ENCODE measurements around the gene SUGCT. TPM values are rescaled to one million over a fixed set of nuclear protein-coding genes. Genes with fewer than 3 reads are reported as not detected.
A peak's percentile ranks its signal among the peaks of the same experiment; 100 is the strongest.
"Not testable (repeated sequence)": the region's sequence is repeated elsewhere in the genome, so short reads cannot be mapped to it uniquely, and the experiment has no call there.

Gene SUGCT
- total RNA-seq, 2 experiments from 2014 or later = 2.3 to 2.9 TPM

- no peaks in the 10 kb centered on the region for H3K27me3 Mint-ChIP-seq
- no peak for DNase-seq
- no peaks in the 10 kb centered on the region for H3K9me3 Mint-ChIP-seq
- no peaks in the 10 kb centered on the region for H3K36me3 Mint-ChIP-seq
- no peak overlapping the region for H3K4me3 Mint-ChIP-seq
- H3K27ac Mint-ChIP-seq = no peak overlapping the region
- no peaks in the 10 kb centered on the region for H3K4me1 Mint-ChIP-seq
Observed at GRCh38 chr7:40239755-40240303, 105.0 kb downstream of the SUGCT start.

GRCh38 chr7:40243076-40243475 is 108.3 kb downstream of the SUGCT start:
- H3K27me3 Mint-ChIP-seq = no peaks in the 10 kb centered on the region
- no peaks in the 10 kb centered on the region for H3K9me3 Mint-ChIP-seq
- H3K4me3 Mint-ChIP-seq = no peak overlapping the region
- DNase-seq = no peak
- H3K36me3 Mint-ChIP-seq = no peaks in the 10 kb centered on the region
- no peak overlapping the region for H3K27ac Mint-ChIP-seq
- H3K4me1 Mint-ChIP-seq = no peaks in the 10 kb centered on the region

- H3K4me3 Mint-ChIP-seq = no peak overlapping the region
- H3K4me1 Mint-ChIP-seq = no peaks in the 10 kb centered on the region
- H3K36me3 Mint-ChIP-seq = no peaks in the 10 kb centered on the region
- no peak for DNase-seq
- no peaks in the 10 kb centered on the region for H3K9me3 Mint-ChIP-seq
- no peak overlapping the region for H3K27ac Mint-ChIP-seq
- H3K27me3 Mint-ChIP-seq = no peaks in the 10 kb centered on the region
Observed at GRCh38 chr7:40244226-40244625, 109.4 kb downstream of the SUGCT start.

GRCh38 chr7:40248681-40249080 is 113.9 kb downstream of the SUGCT start:
- H3K27me3 Mint-ChIP-seq = no peaks in the 10 kb centered on the region
- no peak for DNase-seq

DNA sequence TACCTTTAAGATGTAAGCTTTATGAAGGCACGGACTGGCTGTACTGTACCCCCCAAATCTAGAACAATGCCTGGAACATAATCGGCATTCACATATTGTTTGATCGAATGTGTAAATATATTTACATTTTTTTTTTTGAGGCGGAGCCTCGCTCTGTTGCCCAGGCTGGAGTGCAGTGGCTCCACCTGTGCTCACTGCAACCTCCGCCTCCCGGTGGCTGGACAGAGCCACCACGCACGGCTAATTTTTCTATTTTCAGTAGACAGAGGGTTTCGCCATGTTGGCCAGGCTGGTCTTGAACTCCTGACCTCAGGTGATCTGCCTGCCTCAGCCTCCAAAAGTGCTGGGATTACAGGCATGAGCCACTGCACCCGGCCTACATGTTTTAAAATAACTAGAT is 118.6 kb downstream of the SUGCT start:
- H3K27me3 Mint-ChIP-seq, H3K4me1 Mint-ChIP-seq, H3K4me3 Mint-ChIP-seq, H3K36me3 Mint-ChIP-seq, DNase-seq, H3K27ac Mint-ChIP-seq, H3K9me3 Mint-ChIP-seq: not testable (repeated sequence)

More at GRCh38 chr7:40248681-40249080, 113.9 kb downstream of the SUGCT start:
- Mint-ChIP-seq H3K4me3 (no peak overlapping the region), H3K4me1 (no peaks in the 10 kb centered on the region), H3K36me3 (no peaks in the 10 kb centered on the region), H3K9me3 (no peaks in the 10 kb centered on the region), H3K27ac (no peak overlapping the region)

- Mint-ChIP-seq H3K27ac (no peak overlapping the region), H3K36me3 (no peaks in the 10 kb centered on the region), H3K27me3 (no peaks in the 10 kb centered on the region), H3K4me1 (peaks cover 12% of the 10 kb centered on the region), H3K9me3 (no peaks in the 10 kb centered on the region), H3K4me3 (no peak overlapping the region)
- DNase-seq = no peak
Observed at GRCh38 chr7:40263752-40264390, 129.1 kb downstream of the SUGCT start.

- H3K4me3 Mint-ChIP-seq = no peak overlapping the region
- H3K27me3 Mint-ChIP-seq = no peaks in the 10 kb centered on the region
- H3K9me3 Mint-ChIP-seq = no peaks in the 10 kb centered on the region
- DNase-seq = no peak
- H3K27ac Mint-ChIP-seq = no peak overlapping the region
- peaks cover 12% of the 10 kb centered on the region for H3K4me1 Mint-ChIP-seq
- no peaks in the 10 kb centered on the region for H3K36me3 Mint-ChIP-seq
Observed at GRCh38 chr7:40267583-40267982, 132.8 kb downstream of the SUGCT start.

- H3K4me1 Mint-ChIP-seq, DNase-seq: not testable (repeated sequence)
Observed at GRCh38 chr7:40268810-40269209, 134.0 kb downstream of the SUGCT start.

DNA sequence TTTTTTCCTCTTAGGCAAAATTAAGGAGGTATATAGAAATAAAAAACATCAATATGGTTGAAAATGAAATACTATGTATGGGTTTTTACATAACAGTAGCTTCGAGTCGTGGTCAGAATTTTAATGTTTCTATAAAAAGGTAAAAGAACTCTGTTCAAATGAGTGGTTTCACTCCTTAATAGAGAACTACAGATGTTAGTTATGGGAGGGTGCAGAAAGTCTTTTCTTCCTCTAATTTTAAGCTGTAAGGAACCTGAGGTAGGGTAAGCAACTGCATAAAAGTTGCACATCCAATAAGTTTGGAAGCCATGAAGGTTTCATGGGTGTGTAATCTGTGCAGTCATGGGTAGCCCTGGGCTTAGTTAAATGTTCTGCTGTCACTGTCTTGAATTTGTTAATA is 141.3 kb downstream of the SUGCT start:
- Mint-ChIP-seq H3K4me1 (no peaks in the 10 kb centered on the region), H3K27me3 (no peaks in the 10 kb centered on the region), H3K36me3 (peaks cover 1% of the 10 kb centered on the region), H3K9me3 (no peaks in the 10 kb centered on the region), H3K27ac (no peak overlapping the region), H3K4me3 (no peak overlapping the region)
- no peak for DNase-seq

More at GRCh38 chr7:40268810-40269209, 134.0 kb downstream of the SUGCT start:
- not testable (repeated sequence) for H3K9me3 Mint-ChIP-seq, H3K4me3 Mint-ChIP-seq, H3K27me3 Mint-ChIP-seq, H3K36me3 Mint-ChIP-seq, H3K27ac Mint-ChIP-seq

GRCh38 chr7:40279991-40280390 is 145.2 kb downstream of the SUGCT start:
- Mint-ChIP-seq H3K36me3 (peaks cover 1% of the 10 kb centered on the region), H3K27ac (no peak overlapping the region), H3K4me3 (no peak overlapping the region), H3K9me3 (no peaks in the 10 kb centered on the region), H3K4me1 (no peaks in the 10 kb centered on the region), H3K27me3 (no peaks in the 10 kb centered on the region)
- DNase-seq = no peak

DNA sequence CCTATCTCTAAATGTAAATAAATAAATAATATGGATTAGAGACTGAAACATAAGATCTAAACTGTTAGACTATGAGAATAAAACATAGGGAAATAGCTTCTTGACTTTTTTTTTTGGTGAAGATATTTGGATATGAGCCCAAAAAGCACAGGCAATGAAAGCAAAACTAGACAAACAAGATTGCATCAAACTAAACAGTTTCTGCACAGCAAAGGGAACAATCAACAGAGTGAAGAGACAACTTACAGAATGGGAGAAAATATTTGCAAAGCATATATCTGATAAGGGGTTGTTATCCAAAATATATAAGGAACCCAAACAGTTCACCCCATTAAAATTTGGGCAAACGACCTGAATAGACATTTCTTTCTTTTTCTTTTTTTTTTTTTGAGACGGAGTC is 148.1 kb downstream of the SUGCT start:
- H3K9me3 Mint-ChIP-seq = no peaks in the 10 kb centered on the region
- peaks cover 1% of the 10 kb centered on the region for H3K36me3 Mint-ChIP-seq
- no peak for DNase-seq
- H3K4me1 Mint-ChIP-seq = no peaks in the 10 kb centered on the region
- H3K27ac Mint-ChIP-seq = no peak overlapping the region
- H3K4me3 Mint-ChIP-seq = no peak overlapping the region
- H3K27me3 Mint-ChIP-seq = no peaks in the 10 kb centered on the region

GRCh38 chr7:40283391-40283790 is 148.6 kb downstream of the SUGCT start:
- H3K9me3 Mint-ChIP-seq = no peaks in the 10 kb centered on the region
- DNase-seq = no peak
- H3K27ac Mint-ChIP-seq = no peak overlapping the region
- H3K27me3 Mint-ChIP-seq = no peaks in the 10 kb centered on the region
- H3K36me3 Mint-ChIP-seq = peaks cover 1% of the 10 kb centered on the region
- H3K4me3 Mint-ChIP-seq = no peak overlapping the region
- H3K4me1 Mint-ChIP-seq = no peaks in the 10 kb centered on the region

GRCh38 chr7:40288827-40289226 is 154.0 kb downstream of the SUGCT start:
- Mint-ChIP-seq H3K4me3 (no peak overlapping the region), H3K27ac (no peak overlapping the region), H3K36me3 (no peaks in the 10 kb centered on the region), H3K4me1 (peaks cover 6% of the 10 kb centered on the region), H3K27me3 (no peaks in the 10 kb centered on the region), H3K9me3 (peaks cover 3% of the 10 kb centered on the region)
- no peak for DNase-seq

- no peak for DNase-seq
Observed at GRCh38 chr7:40297741-40298311, 163.0 kb downstream of the SUGCT start.

GRCh38 chr7:40298421-40298820 is 163.6 kb downstream of the SUGCT start:
- Mint-ChIP-seq H3K4me1 (peaks cover 5% of the 10 kb centered on the region), H3K36me3 (no peaks in the 10 kb centered on the region), H3K27ac (no peak overlapping the region), H3K27me3 (no peaks in the 10 kb centered on the region), H3K4me3 (no peak overlapping the region), H3K9me3 (no peaks in the 10 kb centered on the region)
- DNase-seq = no peak

More at GRCh38 chr7:40297741-40298311, 163.0 kb downstream of the SUGCT start:
- Mint-ChIP-seq H3K9me3 (no peaks in the 10 kb centered on the region), H3K4me3 (no peak overlapping the region), H3K27me3 (no peaks in the 10 kb centered on the region), H3K36me3 (no peaks in the 10 kb centered on the region), H3K4me1 (peaks cover 5% of the 10 kb centered on the region), H3K27ac (no peak overlapping the region)

DNA sequence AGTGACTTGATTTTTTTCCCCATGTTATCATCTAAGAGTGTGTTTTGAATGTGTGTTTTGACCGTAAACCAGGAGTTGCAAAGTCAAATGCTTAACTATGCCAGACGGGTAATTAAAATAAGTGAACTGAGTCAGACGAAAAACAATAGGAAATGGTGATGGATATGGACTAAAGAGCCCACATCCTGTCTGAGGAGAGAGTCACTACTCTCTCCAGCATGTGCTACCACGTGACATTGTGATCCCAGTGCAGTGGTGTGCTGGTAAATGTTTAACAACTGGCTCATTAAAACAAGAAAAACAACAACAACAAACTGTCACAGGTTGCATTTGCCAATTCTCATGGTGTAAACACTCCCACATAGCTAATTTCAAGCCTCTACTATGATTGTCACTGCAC is 164.3 kb downstream of the SUGCT start:
- no peaks in the 10 kb centered on the region for H3K9me3 Mint-ChIP-seq
- no peak for DNase-seq
- H3K27me3 Mint-ChIP-seq = no peaks in the 10 kb centered on the region
- H3K4me3 Mint-ChIP-seq = no peak overlapping the region
- H3K36me3 Mint-ChIP-seq = no peaks in the 10 kb centered on the region
- H3K4me1 Mint-ChIP-seq = peaks cover 5% of the 10 kb centered on the region
- H3K27ac Mint-ChIP-seq = peak overlapping the region; percentile 7
